ENCODE results near the gene CDYL2.

Gene CDYL2

DNA sequence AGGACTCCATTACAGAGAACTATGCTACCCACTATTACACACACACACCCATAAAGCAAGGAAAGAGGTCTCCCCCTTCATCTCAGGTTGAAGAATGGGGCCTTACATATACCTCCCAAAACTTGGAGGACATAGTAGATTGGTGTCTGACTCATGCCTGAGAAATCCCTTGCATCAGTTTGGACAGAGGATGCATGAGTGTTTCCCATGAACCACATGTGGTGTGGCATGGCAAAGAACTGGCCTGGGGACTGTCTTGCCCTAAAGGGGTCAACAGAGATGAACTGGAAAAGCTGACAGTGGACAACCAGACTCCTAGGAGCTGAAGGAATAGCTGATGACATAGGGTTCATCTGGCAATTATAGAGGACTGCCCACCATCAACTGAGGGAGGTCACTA lies 209.6 kb downstream of the CDYL2 start:
- no peak for DNase-seq (ENCODE audit: low read depth in 2 of 2)

DNA sequence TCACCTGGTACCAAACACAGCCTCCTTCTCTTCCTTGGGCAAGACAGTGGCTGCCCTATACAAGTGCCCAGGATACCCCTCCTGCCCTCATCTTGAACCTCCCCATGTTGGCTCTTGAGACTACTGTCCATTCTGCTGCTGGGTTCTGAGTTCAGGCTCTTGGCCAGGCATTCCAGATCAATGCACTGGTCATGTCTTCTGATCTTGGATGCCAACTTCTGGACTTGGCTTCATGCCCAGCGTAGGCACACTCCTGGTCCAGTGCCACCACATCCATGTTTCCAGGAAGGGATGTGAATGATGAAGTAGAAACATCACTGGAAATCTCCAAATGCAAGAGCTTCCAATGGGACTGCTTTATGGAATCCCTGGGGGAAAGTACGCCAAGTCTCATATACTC lies 212.1 kb downstream of the CDYL2 start:
- no peak for DNase-seq (ENCODE audit: low read depth in 2 of 2)

DNA sequence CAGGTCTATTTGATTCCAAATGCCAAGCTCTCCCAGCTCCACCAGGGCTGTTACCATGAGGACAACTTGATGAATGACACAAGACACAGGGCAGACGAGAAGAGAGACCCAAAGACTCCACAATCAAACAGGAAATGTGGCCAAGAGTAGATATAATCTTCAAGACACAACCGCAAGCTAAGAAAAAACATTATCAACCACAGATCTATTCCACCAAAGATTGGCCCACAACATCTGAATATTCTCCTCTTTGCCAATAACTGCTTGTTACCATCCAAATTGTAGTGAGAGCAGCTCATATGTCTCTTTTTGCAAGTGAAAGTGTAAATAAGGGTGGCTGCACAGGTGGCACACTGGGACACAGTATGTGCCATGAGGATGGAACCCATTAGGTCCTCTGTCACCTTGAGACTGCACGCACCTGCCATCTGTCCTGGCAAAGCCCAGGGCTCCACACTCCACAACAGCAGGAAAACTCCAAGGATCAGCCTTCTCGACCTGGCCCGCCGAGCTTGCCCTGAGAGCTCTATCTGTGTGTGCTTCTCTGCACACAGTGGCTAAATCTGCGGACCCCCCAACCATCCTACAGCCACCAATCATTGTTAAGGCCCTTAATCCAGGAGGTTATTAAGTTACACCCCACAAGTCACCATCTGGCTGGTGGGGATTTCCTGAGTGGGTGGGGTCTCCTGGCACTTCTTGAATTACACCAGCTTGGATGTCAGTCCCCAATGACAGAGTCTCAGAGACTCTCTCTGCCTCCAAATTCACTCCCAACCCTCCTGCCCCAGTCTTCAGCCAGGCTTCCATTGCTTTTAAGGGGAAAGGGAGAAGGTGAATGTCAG lies 213.1 kb downstream of the CDYL2 start:
- DNase-seq (ENCODE audit: low read depth in 2 of 2) = no peak

DNA sequence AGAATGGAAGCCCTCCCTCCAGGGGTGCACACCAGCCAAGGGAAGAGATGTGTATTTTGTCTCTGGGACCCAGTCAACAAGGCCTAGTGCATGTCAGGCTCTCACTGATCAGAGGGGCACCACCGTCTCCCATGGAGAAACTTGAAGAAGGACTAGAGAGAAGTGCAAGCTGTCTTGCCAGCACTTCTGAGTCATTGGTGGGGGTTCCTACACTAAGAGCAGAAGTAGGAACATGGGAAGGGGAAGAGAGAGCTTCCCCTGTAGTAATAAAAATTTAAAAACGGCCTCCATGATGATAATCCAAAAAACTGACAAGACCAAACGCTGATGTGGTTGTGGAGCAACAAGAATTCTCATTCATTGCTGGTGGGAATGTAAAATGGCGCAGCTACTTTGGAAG lies 217.3 kb downstream of the CDYL2 start:
- DNase-seq (ENCODE audit: low read depth in 2 of 2) = no peak

DNA sequence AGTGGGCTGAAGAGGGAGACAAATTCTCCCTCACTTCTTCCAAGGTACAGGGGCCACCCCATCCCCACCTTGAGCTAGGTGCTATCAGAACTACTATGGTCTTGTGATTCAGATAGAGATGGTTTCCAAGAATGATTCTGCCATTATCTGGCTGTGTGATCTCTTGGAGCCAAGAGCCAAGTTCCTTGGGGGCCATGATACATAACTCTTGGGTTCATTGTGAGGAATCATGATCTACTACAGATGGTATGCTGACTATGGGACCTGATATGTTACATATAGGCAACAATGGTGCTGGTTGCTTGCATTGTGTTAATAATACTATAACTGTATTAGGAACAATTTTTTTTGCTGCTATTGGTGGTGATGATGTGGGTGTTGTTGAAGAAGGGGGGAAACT lies 217.9 kb downstream of the CDYL2 start:
- no peak for DNase-seq (ENCODE audit: low read depth in 2 of 2)

DNA sequence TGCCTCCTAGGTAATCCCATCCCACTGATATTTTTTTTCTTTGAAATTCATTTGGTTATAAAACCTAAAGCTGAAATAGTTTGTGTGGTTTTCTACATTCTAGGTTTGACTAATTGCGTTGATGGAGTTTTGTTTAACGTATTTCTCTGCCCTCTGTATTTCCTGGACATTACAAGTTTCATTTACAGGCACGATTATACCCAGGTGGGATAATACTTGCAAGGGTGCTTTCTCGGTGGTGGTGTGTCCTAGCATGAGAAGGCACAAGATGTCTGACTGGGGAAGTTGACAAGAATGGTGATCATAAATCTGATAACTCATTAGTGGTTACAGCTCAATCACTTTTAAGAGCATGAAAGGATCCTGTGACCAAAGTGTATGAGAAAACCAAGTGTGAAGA lies 218.6 kb downstream of the CDYL2 start:
- DNase-seq (ENCODE audit: low read depth in 2 of 2) = no peak

DNA sequence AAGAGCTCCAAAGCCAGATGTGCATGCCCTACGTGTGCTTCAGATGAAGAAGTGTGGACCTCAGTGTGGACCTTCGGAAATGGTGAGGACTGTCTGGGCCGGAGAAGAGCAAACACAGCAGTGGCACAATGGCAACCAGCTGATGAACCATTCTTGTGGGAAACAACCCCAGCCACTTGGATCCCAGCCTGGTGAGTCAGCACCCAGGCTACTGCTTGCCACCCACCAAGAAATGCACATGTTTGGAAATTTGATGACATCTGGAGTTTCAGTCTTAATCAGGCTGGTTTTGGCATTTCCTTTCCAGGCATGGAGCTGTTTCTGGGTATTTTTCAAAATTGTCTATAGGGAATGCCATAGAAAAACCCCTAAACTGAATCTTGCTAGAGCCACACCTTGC lies 220.9 kb downstream of the CDYL2 start:
- DNase-seq (ENCODE audit: low read depth in 2 of 2) = no peak

DNA sequence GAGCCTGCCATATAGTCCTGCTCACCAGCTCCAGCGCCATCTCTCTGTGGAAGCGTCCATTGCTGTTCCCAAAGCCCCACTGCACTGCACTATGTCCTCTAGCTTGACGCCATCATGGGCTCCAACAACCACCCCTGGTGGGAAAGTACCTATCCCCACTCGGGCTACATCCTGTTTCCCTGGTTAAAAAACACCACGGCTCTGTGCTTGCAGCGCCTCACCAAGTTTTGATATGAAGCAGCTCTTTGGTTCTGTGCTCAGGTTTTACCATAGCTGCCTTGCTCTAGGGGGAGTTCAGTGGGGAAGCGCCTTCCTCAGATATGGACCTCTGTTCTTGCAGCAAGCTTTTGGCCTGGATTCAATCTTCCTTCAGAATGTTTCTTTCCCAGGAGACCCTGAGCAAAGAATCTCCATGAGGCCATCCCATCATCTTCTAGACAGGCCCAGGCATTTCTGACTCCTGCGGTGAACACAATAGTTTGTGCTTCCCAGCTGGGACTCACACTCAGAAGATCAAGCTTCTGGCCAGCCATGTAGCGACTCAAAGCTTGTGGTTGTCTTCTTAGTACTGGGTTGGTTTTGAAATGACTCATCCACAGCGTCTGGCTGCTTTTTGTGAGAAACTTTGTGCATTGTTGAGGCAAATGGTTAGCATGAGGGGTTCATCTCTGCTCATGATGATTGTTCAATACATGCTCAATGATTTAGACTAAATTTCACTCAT lies 224.1 kb downstream of the CDYL2 start:
- DNase-seq (ENCODE audit: low read depth in 2 of 2) = peak in 1 of 2 donors; percentile 28

DNA sequence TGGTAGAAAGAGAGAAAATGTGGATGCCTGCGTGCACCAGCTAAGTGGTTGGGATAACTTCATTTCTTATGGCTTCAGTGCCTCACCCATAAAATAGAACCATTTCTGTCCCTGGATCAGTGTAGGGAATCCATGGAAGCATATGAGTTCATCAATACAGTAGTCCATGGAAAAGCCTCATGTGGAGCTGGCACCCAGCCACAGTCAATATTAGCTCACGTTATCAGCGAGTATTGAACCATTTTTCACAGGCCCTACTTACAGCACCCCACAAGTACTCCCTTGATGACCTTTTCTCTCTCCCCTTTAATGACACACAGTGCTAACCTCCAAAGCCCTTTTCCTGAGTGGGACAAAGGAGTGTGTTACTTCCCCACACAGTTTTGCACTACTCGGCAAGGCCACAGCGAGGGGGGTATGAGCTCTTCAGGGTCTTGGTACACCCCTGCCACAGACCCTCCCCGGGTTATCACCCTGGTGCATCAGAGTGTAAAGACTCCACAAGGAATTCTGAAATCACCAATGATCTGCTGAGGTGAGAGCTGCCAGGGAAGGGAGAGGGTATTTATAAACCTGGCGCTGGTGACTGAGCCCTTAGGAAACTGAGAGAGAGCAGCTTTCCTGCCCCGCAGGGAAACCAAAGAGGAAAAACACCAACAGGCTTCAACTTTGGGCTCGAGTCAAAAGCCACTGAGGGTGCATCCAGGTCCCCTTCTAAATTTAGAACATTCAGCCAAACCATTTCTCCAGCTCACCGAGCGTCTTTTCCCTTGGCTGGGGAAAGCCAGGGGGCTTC lies 226.7 kb downstream of the CDYL2 start:
- no peak for DNase-seq (ENCODE audit: low read depth in 2 of 2)

DNA sequence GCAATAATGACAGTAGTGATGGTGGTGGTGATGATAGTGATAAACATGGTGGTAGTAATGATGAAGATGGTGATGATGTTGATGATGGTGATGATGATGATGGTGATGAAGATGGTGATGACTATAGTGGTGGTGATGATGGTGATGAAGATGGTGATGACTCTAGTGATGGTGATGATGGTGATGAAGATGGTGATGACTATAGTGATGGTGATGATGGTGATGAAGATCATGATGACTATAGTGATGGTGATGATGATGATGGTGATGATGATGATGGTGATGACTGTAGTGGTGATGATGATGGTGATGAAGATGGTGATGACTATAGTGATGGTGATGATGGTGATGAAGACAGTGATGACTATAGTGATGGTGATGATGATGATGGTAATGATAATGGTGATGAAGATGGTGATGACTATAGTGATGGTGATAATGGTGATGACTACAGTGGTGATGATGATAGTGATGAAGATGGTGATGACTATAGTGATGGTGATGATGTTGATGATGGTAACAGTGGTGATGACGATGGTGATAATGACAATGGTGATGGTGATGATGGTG lies 228.0 kb downstream of the CDYL2 start:
- DNase-seq (ENCODE audit: low read depth in 2 of 2) = no peak

DNA sequence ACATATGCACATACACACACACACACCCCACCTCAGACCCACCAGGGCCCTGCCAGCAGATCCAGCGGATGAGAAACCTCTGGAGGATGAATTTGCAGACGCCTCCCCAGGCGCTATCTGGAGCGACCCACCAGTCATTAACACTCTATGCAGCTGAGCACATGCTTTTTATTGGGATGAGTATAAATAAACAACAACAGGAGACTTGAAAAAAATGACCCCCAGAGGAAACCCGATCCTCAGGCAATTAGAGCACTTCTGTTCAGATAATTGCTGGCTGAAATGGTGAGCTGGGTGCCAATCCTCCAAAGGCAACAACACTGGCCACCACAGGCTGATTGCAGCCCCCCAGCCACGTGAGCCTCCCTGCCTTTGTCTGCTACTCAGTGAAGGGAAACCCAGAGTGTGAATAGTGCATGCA lies 230.7 kb downstream of the CDYL2 start:
- DNase-seq (ENCODE audit: low read depth in 2 of 2) = no peak

DNA sequence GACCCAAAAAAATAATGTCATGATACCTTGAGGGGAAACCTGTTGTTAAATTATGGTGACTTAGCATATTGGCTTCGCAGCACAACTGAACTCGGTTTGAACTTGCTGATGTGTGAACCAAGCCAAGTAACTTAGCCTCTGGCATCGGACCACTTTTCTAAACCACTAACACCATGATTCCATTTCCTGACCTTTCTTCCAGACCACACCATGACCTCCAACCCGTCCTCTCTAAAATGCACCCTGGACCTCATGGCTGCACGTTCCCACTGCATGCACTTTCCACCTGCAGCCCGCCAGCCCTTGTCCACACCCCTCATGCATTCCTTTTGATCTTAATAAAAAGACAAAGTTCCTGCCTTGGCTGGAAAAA lies 234.3 kb downstream of the CDYL2 start:
- DNase-seq (ENCODE audit: low read depth in 2 of 2) = no peak

DNA sequence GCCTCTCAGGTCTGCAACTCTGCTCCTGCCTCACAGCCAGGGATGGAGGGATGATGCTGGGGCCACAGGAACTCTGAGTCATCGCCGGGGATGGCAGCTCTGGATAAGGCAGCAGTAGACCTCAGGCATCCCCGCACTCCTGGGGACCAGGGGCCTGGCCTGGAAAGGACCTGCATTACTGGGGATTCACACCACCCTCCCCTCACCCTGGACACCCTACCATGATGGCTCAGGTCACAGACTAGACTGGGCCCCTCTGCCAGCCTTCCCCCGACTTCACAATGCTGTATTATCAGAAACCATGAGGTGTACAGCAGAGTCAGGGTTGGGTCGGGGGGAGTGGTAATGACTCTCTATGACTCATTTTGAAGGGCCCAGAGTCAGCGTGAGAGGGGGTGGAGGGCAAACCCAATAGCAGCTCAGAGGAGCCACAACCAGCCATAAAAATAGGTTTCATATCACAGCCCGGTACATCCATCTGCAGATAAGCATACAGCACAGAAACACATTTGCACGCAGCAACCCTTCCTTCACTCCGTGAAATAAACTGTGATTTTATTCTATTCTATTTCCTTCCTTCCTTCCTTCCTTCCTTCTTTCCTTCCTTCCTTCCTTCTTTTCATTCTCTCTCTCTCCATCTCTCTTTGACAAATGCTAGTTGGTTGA lies 234.8 kb downstream of the CDYL2 start:
- peak; percentile 28 to 64 for DNase-seq (ENCODE audit: low read depth in 2 of 2)

DNA sequence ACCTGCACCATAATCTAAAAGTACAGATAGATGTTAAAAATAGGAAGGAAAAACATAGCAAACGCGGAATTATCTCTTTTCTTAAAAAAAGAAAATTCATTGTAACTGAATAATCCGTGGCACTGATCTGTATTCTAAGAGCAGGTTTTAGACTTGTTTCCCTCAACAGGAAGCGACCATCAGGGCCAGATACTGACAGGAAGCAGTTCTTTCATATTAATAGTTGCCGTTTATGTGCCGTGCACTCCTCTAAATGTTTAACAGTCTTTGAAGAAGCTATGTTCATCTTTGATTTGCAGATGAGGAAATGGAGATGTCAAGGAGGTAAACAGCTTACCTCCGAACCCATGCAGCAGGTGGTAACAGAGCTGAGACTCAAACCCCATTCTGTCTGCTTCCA lies 240.0 kb downstream of the CDYL2 start:
- DNase-seq (ENCODE audit: low read depth in 2 of 2) = no peak

DNA sequence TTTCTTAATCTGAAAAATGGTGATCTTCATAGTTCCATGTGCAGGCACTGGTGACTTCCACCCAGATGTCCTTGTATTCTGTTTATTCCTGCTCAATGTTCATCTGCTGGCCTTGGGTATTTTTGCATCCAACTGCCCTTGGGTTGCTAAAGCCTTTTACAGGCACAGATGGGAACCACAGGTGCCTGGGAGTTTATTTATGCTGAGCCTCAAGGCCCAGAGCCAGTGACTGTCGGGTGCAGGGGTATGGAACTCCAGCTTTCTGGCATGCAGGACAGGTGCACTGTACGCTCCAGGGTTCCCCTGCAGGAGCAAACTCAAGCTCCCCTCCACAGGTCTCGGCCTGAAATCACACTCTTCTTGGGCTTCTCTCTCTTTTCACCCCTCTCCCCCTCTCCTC lies 241.3 kb downstream of the CDYL2 start:
- no peak for DNase-seq (ENCODE audit: low read depth in 2 of 2)

DNA sequence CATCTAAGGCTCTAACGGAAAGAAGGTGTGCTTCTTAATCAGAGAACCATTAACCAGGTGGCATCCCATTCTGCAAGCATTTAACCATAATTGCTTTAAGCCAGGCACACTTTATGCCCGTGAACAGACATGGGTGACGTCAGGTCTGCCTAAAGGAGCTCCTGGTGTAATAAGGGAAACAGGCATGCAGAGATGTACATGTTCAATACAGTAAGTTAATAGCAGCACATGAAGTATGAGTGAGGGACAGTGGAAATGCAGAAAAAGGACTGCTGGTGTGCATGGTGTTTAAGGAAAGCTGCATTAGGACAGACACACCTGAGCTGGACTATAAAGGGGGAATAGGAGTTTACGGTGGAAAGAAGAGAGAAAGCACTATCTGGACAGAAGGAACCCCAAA lies 245.0 kb downstream of the CDYL2 start:
- DNase-seq (ENCODE audit: low read depth in 2 of 2) = no peak

DNA sequence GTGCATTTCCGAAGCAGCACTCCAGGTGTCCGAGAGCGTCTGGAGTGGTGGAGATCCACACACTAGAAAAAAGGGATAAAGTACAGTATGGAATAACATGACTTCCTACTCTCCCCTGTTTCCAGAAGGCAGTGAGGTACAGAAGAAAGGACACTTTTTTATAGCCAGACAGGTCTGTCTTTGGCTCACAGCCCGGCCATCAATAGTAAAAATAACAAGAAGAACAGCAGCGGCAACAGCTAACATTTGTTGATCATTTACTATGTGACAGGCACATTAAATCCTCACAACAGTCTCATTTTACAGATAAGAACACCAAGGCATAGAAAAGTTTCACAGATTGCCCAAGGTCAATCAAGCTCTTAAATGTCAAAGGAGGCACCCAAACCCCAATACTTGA lies 247.4 kb downstream of the CDYL2 start:
- DNase-seq (ENCODE audit: low read depth in 2 of 2) = no peak

DNA sequence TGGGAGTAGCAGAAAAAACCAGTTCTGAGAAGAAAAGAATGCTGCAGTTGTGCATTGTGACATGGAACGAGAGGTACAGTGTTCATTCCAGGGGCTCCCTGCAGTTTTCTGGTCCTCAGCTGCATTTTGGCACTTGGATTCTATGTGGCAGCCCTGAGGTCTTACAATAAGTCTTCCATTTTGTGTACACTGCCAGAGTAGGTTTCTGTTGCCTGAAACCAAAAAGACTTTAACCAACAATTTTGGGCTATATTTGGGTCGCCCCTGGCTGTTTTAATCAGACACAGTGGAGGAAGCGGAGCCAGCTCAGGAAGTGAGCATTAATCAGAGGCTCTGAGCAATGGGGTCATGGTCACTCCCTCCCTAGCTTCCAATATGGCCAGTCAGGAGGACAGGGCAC lies 247.9 kb downstream of the CDYL2 start:
- DNase-seq (ENCODE audit: low read depth in 2 of 2) = no peak

DNA sequence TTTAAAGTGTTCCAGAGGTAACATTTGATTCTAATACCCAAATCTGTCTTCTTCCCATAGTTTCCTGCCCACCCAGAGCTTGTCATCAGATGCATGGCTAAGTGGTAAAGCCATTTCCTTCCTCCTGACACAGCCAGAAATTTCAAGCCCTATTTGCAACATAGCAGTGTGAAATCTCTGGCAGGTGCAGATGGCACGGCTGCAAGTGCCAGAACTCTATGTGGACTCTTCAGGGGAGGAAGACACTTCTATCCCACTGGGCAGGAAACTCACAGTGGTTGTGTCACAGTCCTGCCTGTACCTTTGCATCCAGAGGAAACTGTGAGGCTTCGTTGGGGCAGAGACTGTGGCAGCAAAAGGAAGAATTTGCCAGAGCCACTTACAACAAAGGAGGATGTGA lies 250.4 kb downstream of the CDYL2 start:
- DNase-seq (ENCODE audit: low read depth in 2 of 2) = no peak

DNA sequence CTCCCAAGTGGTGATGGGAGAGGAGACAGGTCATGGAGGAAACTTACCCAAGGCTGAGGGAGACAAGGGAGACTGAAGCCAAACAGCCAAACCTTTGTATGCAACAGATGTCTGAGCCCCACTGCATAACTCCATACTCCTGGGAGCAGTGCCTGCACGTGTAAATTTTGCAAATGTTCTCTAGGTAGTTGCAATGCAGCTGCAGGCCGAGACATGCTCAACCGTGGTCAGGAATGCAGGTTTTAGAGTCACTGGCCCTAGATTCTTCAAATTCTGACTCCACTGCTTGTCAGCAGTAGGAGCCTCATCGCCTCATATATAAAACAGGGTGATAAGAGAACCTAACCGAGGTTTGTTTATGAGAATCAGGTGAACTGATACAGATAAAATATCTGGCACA lies 252.1 kb downstream of the CDYL2 start:
- DNase-seq (ENCODE audit: low read depth in 2 of 2) = no peak
